H1 (cell line): ENCODE measurements around the gene DUSP12. TPM values are rescaled to one million over a fixed set of nuclear protein-coding genes. Genes with fewer than 3 reads are reported as not detected.
"Not testable (repeated sequence)": the region's sequence is repeated elsewhere in the genome, so short reads cannot be mapped to it uniquely, and the experiment has no call there.

ENCODE experiments used
- CTCF ChIA-PET: fragments of 300-600 bp; sonication (Branson Sonifier 250); formaldehyde crosslinking; loops from one replicate; lab custom pipeline; 2021; ENCODE audit not compliant: partially characterized antibody; lab: Charles Lee
- POLR2A ChIA-PET: fragments of 300-600 bp; sonication (Branson Sonifier 250); formaldehyde crosslinking; loops from one replicate; lab custom pipeline; 2021; ENCODE audit warnings: inconsistent platforms; ENCODE audit not compliant: partially characterized antibody; lab: Charles Lee
- DNase-seq, 2 experiments: peaks; one replicate each; pipeline versions ENCODE4 v3.0.0 to v3.0.0-alpha.2; 2010 to 2022; ENCODE audit warnings: low spot score in 2 of 2, low read depth in 1 of 2, mixed read lengths in 1 of 2
- FAIRE-seq: peaks from 2 replicates; lab custom pipeline; 2011; peaks lifted over from hg19 to GRCh38; lab: Jason Lieb, UNC
- H2AFZ ChIP-seq: 2 replicates; pipeline ENCODE4 v1.8.1; 2012; ENCODE audit warnings: low read length, inconsistent platforms
- H2AK5ac ChIP-seq: 2 replicates; pipeline ENCODE4 v1.6.1; 2013; ENCODE audit warnings: low read depth, low read length
- H2BK120ac ChIP-seq: replicated peaks from 2 replicates; pipeline ENCODE3; 2013; ENCODE audit warnings: low read depth, low read length, inconsistent platforms
- H2BK12ac ChIP-seq: 2 replicates; pipeline ENCODE4 v1.6.1; 2013; ENCODE audit warnings: low read depth, low read length
- H2BK15ac ChIP-seq: 2 replicates; pipeline ENCODE4 v1.6.1; 2013; ENCODE audit warnings: low read length
- H2BK20ac ChIP-seq: 2 replicates; pipeline ENCODE4 v1.6.1; 2013; ENCODE audit warnings: low read length
- H2BK5ac ChIP-seq: 2 replicates; pipeline ENCODE4 v1.6.1; 2013; ENCODE audit warnings: low read depth, low read length
- H3K14ac ChIP-seq: 2 replicates; pipeline ENCODE4 v1.6.1; 2013; ENCODE audit warnings: inconsistent platforms; ENCODE audit not compliant: insufficient read length
- H3K18ac ChIP-seq: 2 replicates; pipeline ENCODE4 v1.6.1; 2013; ENCODE audit warnings: low read length; ENCODE audit errors: extremely low read depth
- H3K23ac ChIP-seq: 2 replicates; pipeline ENCODE4 v1.6.1; 2013; ENCODE audit warnings: inconsistent platforms; ENCODE audit not compliant: insufficient read length
- H3K23me2 ChIP-seq: 2 replicates; pipeline ENCODE4 v1.6.1; 2013; ENCODE audit warnings: low read depth, low read length
- H3K27ac ChIP-seq: 2 replicates; pipeline ENCODE4 v1.6.1; 2011; ENCODE audit warnings: low read depth, low read length, inconsistent platforms
- H3K27me3 ChIP-seq, 4 experiments: replicated peaks in 1 of 4; 1 replicate in 1 of 4; 2 replicates in 3 of 4; pipeline versions ENCODE4 v1.6.1 to v1.8.1; 2011 to 2013; ENCODE audit warnings: low read length in 3 of 4, mild to moderate bottlenecking in 3 of 4, inconsistent platforms in 2 of 4, mixed read lengths in 2 of 4, moderate library complexity in 1 of 4; ENCODE audit not compliant: control insufficient read depth in 3 of 4, insufficient read depth in 3 of 4; ENCODE audit errors: extremely low read depth in 1 of 4
- H3K36me3 ChIP-seq, 4 experiments: 2 replicates each; pipeline versions ENCODE4 v1.6.1 to v1.8.1; 2011 to 2013; ENCODE audit warnings: mild to moderate bottlenecking in 4 of 4, low read length in 3 of 4, moderate library complexity in 2 of 4, control low read depth in 1 of 4, inconsistent platforms in 1 of 4; ENCODE audit not compliant: insufficient read depth in 4 of 4, control insufficient read depth in 2 of 4
- H3K4ac ChIP-seq: replicated peaks from 2 replicates; pipeline ENCODE3; 2013; ENCODE audit warnings: low read length, low read depth, mixed read lengths, inconsistent platforms; ENCODE audit not compliant: insufficient read length
- H3K4me1 ChIP-seq, 4 experiments: replicated peaks in 1 of 4; 1 replicate in 1 of 4; 2 replicates in 3 of 4; pipeline versions ENCODE4 v1.6.1 to v1.8.1; 2011 to 2013; ENCODE audit warnings: low read length in 3 of 4, inconsistent platforms in 2 of 4, mixed read lengths in 1 of 4; ENCODE audit not compliant: insufficient read depth in 4 of 4, control insufficient read depth in 3 of 4
- H3K4me2 ChIP-seq, 2 experiments: 2 replicates each; pipeline versions ENCODE4 v1.6.1 to v1.8.1; 2011 to 2013; ENCODE audit warnings: low read depth in 2 of 2, low read length in 2 of 2, control low read depth in 1 of 2, inconsistent platforms in 1 of 2, mild to moderate bottlenecking in 1 of 2; ENCODE audit not compliant: insufficient read depth in 1 of 2
- H3K4me3 ChIP-seq, 4 experiments: fragments of 200-600, 300-600 bp in 1 of 4; sonication (generic), shearing (Covaris generic), sonication (Bioruptor Twin) in 1 of 4; 2 replicates each; pipeline versions ENCODE4 v1.5.1 to v1.8.1; 2011 to 2016; ENCODE audit warnings: low read length in 4 of 4, low read depth in 3 of 4, control low read depth in 2 of 4, inconsistent platforms in 2 of 4, mild to moderate bottlenecking in 2 of 4, mixed read lengths in 1 of 4, moderate library complexity in 1 of 4; ENCODE audit not compliant: insufficient read depth in 2 of 4; ENCODE audit errors: extremely low read depth in 1 of 4
- H3K56ac ChIP-seq: replicated peaks from 2 replicates; pipeline ENCODE3; 2013; ENCODE audit warnings: low read depth, mild to moderate bottlenecking, mixed read lengths, low read length, inconsistent platforms; ENCODE audit not compliant: insufficient read length
- H3K79me1 ChIP-seq: 2 replicates; pipeline ENCODE4 v1.6.1; 2013; ENCODE audit warnings: low read depth, low read length, control low read depth
- H3K79me2 ChIP-seq, 2 experiments: 2 replicates each; pipeline versions ENCODE4 v1.6.1 to v1.8.1; 2012 to 2013; ENCODE audit warnings: low read length in 2 of 2, mild to moderate bottlenecking in 2 of 2, inconsistent platforms in 1 of 2; ENCODE audit not compliant: insufficient read depth in 2 of 2, control insufficient read depth in 1 of 2
- H3K9ac ChIP-seq, 4 experiments: replicated peaks in 1 of 4; 1 replicate in 1 of 4; 2 replicates in 3 of 4; pipeline versions ENCODE4 v1.6.1 to v1.8.1; 2011 to 2013; ENCODE audit warnings: low read depth in 3 of 4, low read length in 3 of 4, control low read depth in 2 of 4, mild to moderate bottlenecking in 2 of 4, moderate library complexity in 2 of 4, inconsistent platforms in 1 of 4; ENCODE audit errors: extremely low read depth in 1 of 4
- H3K9me3 ChIP-seq, 2 experiments: 2 replicates each; pipeline versions ENCODE4 v1.6.1 to v1.8.1; 2012 to 2013; ENCODE audit warnings: mild to moderate bottlenecking in 2 of 2, moderate library complexity in 2 of 2, control low read depth in 1 of 2, inconsistent platforms in 1 of 2, low read depth in 1 of 2, low read length in 1 of 2, mixed read lengths in 1 of 2; ENCODE audit not compliant: insufficient read depth in 2 of 2
- H4K20me1 ChIP-seq, 2 experiments: replicated peaks in 1 of 2; 2 replicates each; pipeline versions ENCODE3 to v1.8.1; 2011 to 2013; ENCODE audit warnings: inconsistent platforms in 2 of 2, low read length in 2 of 2, mild to moderate bottlenecking in 1 of 2; ENCODE audit not compliant: insufficient read depth in 2 of 2, control insufficient read depth in 1 of 2
- H4K5ac ChIP-seq: 2 replicates; pipeline ENCODE4 v1.6.1; 2013; ENCODE audit warnings: low read length, low read depth, mixed read lengths, inconsistent platforms; ENCODE audit not compliant: insufficient read length
- H4K8ac ChIP-seq: 2 replicates; pipeline ENCODE4 v1.8.0; 2013; ENCODE audit warnings: mild to moderate bottlenecking, moderate library complexity, low read length, inconsistent platforms; ENCODE audit not compliant: insufficient read depth; ENCODE audit errors: extremely low read depth
- H4K91ac ChIP-seq: replicated peaks from 2 replicates; pipeline ENCODE3; 2013; ENCODE audit warnings: low read length, mixed read lengths, inconsistent platforms; ENCODE audit not compliant: insufficient read length
- ASH2L ChIP-seq: fragments of 200-600, 300-600 bp; sonication (generic); IDR thresholded peaks from one replicate; pipeline ENCODE4 v1.7.1; 2017; ENCODE audit warnings: low read length
- BCL11A ChIP-seq, 2 experiments: IDR thresholded peaks; one replicate each; pipeline ENCODE4 v1.6.1; 2011; ENCODE audit warnings: low read depth in 2 of 2, low read length in 2 of 2, mild to moderate bottlenecking in 2 of 2
- KDM4A ChIP-seq: IDR thresholded peaks from one replicate; pipeline ENCODE4 v1.7.1; 2012; ENCODE audit warnings: low read depth, mild to moderate bottlenecking, moderate library complexity, low read length, inconsistent platforms; ENCODE audit not compliant: severe bottlenecking
- SIX5 ChIP-seq: IDR thresholded peaks from 2 replicates; pipeline ENCODE4 v1.6.1; 2011; ENCODE audit warnings: mild to moderate bottlenecking, low read depth, low read length
- YY1 ChIP-seq: IDR thresholded peaks from 2 replicates; pipeline ENCODE4 v1.6.1; 2011; ENCODE audit warnings: low read depth, mild to moderate bottlenecking, low read length
- WGBS, 2 experiments: shearing (Covaris generic) in 1 of 2; methylation state at CpG; one replicate each; pipeline versions ENCODE4 v1.1.6 to v1.1.7; 2013 to 2015; ENCODE audit warnings: low lambda C conversion rate in 2 of 2, mixed read lengths in 2 of 2, inconsistent platforms in 1 of 2, low coverage in 1 of 2, missing lambda C conversion rate in 1 of 2; ENCODE audit not compliant: insufficient replicate concordance in 2 of 2, insufficient coverage in 1 of 2, insufficient read length in 1 of 2; ENCODE audit errors: extremely low coverage in 1 of 2, missing lambda C conversion rate in 1 of 2; 5-methylcytosine and 5-hydroxymethylcytosine counted together
- polyA plus RNA-seq, 7 experiments: library from polyadenylated mRNA; depleted of rRNA in 3 of 7; stranded (reverse) in 5 of 7; unstranded in 2 of 7; fragments of >200 nt in 5 of 7; fragments of 200-250 nt in 2 of 7; gene quantifications; 1 replicate in 5 of 7; 2 replicates in 1 of 7; 4 replicates in 1 of 7; pipeline versions ENCODE4 v1.2.1 to v1.2.3, GENCODE V29; 2011 to 2013; ENCODE audit warnings: missing spikeins in 2 of 7, mixed read lengths in 2 of 7
- total RNA-seq: library from RNA; stranded (reverse); fragmentation: NEBNext Ultra II Directional; extraction: Animal tissue kit (Norgen Biotek cat#: 25700); gene quantifications from 2 replicates; pipeline ENCODE4 v1.2.1, GENCODE V29; 2021

DUSP12 gene
- total and polyA plus RNA-seq, 2 of the 8 experiments (the other 6 are each of a cell fraction or from before 2014, with no cell fraction given), result 27.6 to 33.9 TPM

- TF ChIP-seq BCL11A (IDR thresholded peaks at IDR 0.05; ENCODE audit: low read depth in 2 of 2, low read length in 2 of 2), result no peak
- no peak for TF ChIP-seq KDM4A
- TF ChIP-seq YY1, result no peak
- TF ChIP-seq ASH2L, result no peak
- no peak for TF ChIP-seq SIX5
Observed at GRCh38 chr1:161768986-161769672, 19.5 kb downstream of the DUSP12 start (continued).

- CTCF ChIA-PET, result interaction anchor here (1.0 to 1.2 kb wide), 2 partner anchors 20 to 267 kb away, joined by 3 read pairs; partner anchors contain the start of gene DUSP12
- not testable (repeated sequence) for H3K79me2 ChIP-seq
Observed at GRCh38 chr1:161769673-161770045, 20.1 kb downstream of the DUSP12 start.

More at GRCh38 chr1:161769673-161770045, 20.1 kb downstream of the DUSP12 start:
- H3K14ac ChIP-seq, H4K8ac ChIP-seq, H3K4ac ChIP-seq, H2AFZ ChIP-seq, H4K91ac ChIP-seq, H2BK15ac ChIP-seq, H2BK20ac ChIP-seq, H3K9ac ChIP-seq, H3K18ac ChIP-seq, DNase-seq, H3K27ac ChIP-seq, H3K23me2 ChIP-seq, H4K20me1 ChIP-seq, H3K4me2 ChIP-seq, H2AK5ac ChIP-seq, H2BK5ac ChIP-seq, H2BK12ac ChIP-seq, H3K79me1 ChIP-seq, H2BK120ac ChIP-seq, H3K36me3 ChIP-seq, H3K23ac ChIP-seq, H3K4me1 ChIP-seq, FAIRE-seq, H3K27me3 ChIP-seq, H3K56ac ChIP-seq, POLR2A ChIA-PET, H3K4me3 ChIP-seq, H3K9me3 ChIP-seq, H4K5ac ChIP-seq: not testable (repeated sequence)
- 92% methylated on average over 5 of the region's 5 CpGs; no CpG with 5 or more reads in 1 of the 2 experiments for WGBS, 2 experiments
